G401.6 (cell line): ENCODE data around the gene CD22.

Experiments used
- FAIRE-seq: peaks from 2 replicates; lab custom pipeline; 2012; peaks lifted over from hg19 to GRCh38; lab: Jason Lieb, UNC

CD22 gene

GRCh38 chr19:35389192-35389861, 60.3 kb downstream of the CD22 start:
- no peak for FAIRE-seq

GRCh38 chr19:35392742-35393715, 64.0 kb downstream of the CD22 start:
- no peak for FAIRE-seq

- FAIRE-seq: no peak
These were observed 66.6 kb downstream of the CD22 start for GRCh38 chr19:35395382-35396199.

GRCh38 chr19:35396240-35396885, 67.4 kb downstream of the CD22 start:
- FAIRE-seq: no peak
